Ovary (tissue), 9 donors: ENCODE measurements around the gene SLC2A1. TPM values are rescaled to one million over a fixed set of nuclear protein-coding genes. Genes with fewer than 3 reads are reported as not detected.

Source experiments
- DNase-seq, 5 donors: peaks; one replicate each; pipeline ENCODE4 v3.0.0-alpha.2; 2019 to 2020
- H3K27ac ChIP-seq, 2 donors: fragments of 200-600 bp; one replicate each; pipeline versions ENCODE4 v1.5.1 to v1.8.0; 2019 to 2022
- H3K27me3 ChIP-seq: fragments of 200-600 bp; one replicate; pipeline ENCODE4 v1.8.0; 2022
- H3K36me3 ChIP-seq: fragments of 200-600 bp; sonication (generic); one replicate; pipeline ENCODE4 v1.5.1; 2019
- H3K4me1 ChIP-seq: one replicate; pipeline ENCODE4 v1.8.1; 2013; ENCODE audit warnings: mild to moderate bottlenecking, moderate library complexity; ENCODE audit not compliant: insufficient read depth
- H3K4me3 ChIP-seq: fragments of 200-600 bp; sonication (generic); one replicate; pipeline ENCODE4 v1.5.1; 2017
- H3K9me3 ChIP-seq, 2 donors: fragments of 200-600 bp in 1 of 2; sonication (generic) in 1 of 2; one replicate each; pipeline versions ENCODE4 v1.5.1 to v1.8.1; 2013 to 2019; ENCODE audit warnings: mild to moderate bottlenecking in 1 of 2, moderate library complexity in 1 of 2
- EP300 ChIP-seq: sonication (generic); formaldehyde crosslinking; IDR thresholded peaks from one replicate; pipeline ENCODE4 v1.6.1; 2017; ENCODE audit warnings: antibody characterized with exemption
- POLR2A ChIP-seq: fragments of 450-650 bp; IDR thresholded peaks from one replicate; pipeline ENCODE4 v1.6.1; 2017; ENCODE audit warnings: antibody characterized with exemption, mild to moderate bottlenecking, moderate library complexity
- WGBS, 3 donors: extraction: QIAGEN DNeasy Blood & Tissue Kit in 1 of 3; methylation state at CpG; one replicate each; pipeline versions ENCODE4 v1.1.5 to v1.1.7; 2013 to 2017; 5-methylcytosine and 5-hydroxymethylcytosine counted together
- intact Hi-C, 4 donors: fragments of 100-400 bp; cut with DNase I; formaldehyde crosslinking; loops; one replicate each; pipeline versions ENCODE4 v1.11.0 to v1.15.1; 2022 to 2023
- polyA plus RNA-seq, 2 donors: library from polyadenylated mRNA; stranded (reverse); fragments of 200-250 nt in 1 of 2; fragments of 350-450 nt in 1 of 2; fragmentation: Illumina TruSeq in 1 of 2; extraction: RNeasy Lipid Tissue Mini Kit (QIAGEN cat#74804) in 1 of 2; gene quantifications; one replicate each; pipeline ENCODE4 v1.2.3, GENCODE V29; 2013 to 2014
- total RNA-seq, 7 donors: library from RNA; depleted of rRNA in 2 of 7; stranded (reverse); fragments of >200 nt in 2 of 7; fragmentation: NEBNext Ultra II Directional in 3 of 7; extraction: Animal tissue kit (Norgen Biotek cat#: 25700) in 3 of 7; gene quantifications; one replicate each; pipeline versions ENCODE4 v1.1.0 to v1.2.4, GENCODE V29; 2016 to 2023
- TF ChIP-seq, protein P1 (sequence below), 3 donors: fragments of 450-650 bp in 2 of 3; fragments of 200-600 bp in 1 of 3; IDR thresholded peaks; one replicate each; pipeline versions ENCODE4 v1.5.1 to v1.8.0; 2016 to 2022; ENCODE audit warnings: antibody characterized with exemption in 3 of 3, mild to moderate bottlenecking in 1 of 3
- donor health status: DM: no; HTN: no; CAD: no; lungs with moderate emphysema.
- donor health status: DM: no; HTN: no; CAD: no.
- donor health status: Bipolar disorder and iron deficiency.
- donor health status: DM: yes; HTN: yes; CAD: no.
- donor health status: DM: no; HTN: no; CAD: no.
- donor health status: DM: yes; HTN: yes; CAD: no.

SLC2A1 gene
- total and polyA plus RNA-seq, 9 donors, result 10.3 to 65.4 (median 19.2) TPM

DNA sequence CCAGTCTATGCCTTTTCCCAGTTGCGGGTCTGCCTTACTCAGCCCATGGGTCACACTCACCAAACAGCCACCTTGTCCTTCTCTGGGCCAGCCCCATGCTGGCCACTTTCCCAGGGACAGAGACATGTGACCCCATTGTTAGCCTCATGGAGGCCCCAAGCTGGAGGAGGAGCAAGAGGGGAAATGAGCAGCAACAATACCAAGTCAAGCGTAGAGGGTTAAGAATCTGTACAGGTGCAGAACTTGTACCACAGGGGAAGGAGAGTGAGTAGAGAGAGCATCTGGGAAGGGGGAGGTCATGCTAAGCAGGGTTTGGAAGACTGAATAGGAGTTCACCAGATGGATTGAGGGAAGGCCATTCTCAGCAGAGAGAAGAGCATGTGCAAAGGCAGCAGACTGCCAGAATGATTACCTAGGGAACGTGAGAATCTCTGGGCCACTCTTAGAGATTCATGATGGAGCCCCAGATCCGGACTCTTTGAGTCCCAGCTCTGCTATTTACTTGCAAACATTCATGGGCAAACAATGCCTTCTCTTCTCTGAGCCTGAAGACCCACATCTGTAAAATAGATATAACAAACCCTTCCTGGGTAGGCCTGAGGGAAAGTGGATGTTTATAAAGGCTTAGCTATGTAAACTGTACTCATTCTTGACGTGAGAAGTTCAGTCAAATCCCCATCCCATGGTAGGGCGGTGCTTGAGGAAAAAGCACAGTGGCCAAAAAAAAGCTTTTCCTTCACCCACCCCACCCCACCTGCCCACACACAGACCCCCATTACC is 2.8 kb upstream of the SLC2A1 start:
- no peak for DNase-seq
- H3K36me3 ChIP-seq, result no peaks in the 10 kb centered on the region
- WGBS, 3 donors, result 76 to 87% (median 81%) methylated on average over 6 of the region's 6 CpGs
- no peak overlapping the region for H3K27ac ChIP-seq
- no peak overlapping the region for H3K4me3 ChIP-seq
- H3K27me3 ChIP-seq, result no peaks in the 10 kb centered on the region
- peaks cover 4% of the 10 kb centered on the region for H3K4me1 ChIP-seq
- no peaks in the 10 kb centered on the region for H3K9me3 ChIP-seq
- TF ChIP-seq POLR2A, result no peak
- no peak for TF ChIP-seq EP300
- TF ChIP-seq, protein P1, sequence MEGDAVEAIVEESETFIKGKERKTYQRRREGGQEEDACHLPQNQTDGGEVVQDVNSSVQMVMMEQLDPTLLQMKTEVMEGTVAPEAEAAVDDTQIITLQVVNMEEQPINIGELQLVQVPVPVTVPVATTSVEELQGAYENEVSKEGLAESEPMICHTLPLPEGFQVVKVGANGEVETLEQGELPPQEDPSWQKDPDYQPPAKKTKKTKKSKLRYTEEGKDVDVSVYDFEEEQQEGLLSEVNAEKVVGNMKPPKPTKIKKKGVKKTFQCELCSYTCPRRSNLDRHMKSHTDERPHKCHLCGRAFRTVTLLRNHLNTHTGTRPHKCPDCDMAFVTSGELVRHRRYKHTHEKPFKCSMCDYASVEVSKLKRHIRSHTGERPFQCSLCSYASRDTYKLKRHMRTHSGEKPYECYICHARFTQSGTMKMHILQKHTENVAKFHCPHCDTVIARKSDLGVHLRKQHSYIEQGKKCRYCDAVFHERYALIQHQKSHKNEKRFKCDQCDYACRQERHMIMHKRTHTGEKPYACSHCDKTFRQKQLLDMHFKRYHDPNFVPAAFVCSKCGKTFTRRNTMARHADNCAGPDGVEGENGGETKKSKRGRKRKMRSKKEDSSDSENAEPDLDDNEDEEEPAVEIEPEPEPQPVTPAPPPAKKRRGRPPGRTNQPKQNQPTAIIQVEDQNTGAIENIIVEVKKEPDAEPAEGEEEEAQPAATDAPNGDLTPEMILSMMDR (IDR thresholded peaks at IDR 0.05), result no peak
- intact Hi-C loops, result no loop called here

DNA sequence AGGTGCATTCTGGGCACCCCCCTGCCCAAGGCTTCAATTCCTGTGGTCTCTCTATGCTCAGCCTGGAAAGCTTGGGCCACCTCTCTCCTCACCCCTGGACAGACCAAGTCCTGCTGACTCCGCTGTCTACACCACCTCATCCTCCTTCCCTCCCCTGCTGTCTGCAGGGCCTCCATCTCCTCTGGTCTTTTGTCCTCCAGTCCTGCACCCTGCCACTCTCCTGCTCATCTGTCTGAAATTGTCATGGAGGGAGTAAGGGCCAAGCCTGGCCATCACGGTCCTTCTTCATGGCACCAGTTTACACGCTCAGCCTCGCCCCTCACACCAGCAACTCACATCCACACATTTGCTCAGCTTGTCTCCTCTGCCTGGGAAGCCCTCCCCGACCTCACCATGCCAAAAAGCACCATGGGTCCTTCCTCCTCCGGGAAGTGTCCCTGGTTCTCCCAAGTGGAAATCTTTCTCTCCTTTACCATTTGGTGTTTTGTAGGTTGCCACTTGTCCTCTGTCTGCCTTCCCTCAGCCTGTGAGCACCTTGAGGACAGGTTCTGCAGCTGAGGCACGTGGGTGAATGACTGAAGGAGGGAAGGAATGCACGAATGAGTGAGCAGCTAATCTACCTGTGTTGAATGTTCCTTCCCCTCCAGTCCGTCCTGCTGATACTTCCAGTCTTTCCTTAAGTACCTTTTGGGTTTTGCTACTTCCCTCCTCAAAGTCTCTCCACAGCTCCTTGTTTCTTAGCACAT is 2.1 kb upstream of the SLC2A1 start:
- Histone ChIP-seq H3K4me1 (peaks cover 4% of the 10 kb centered on the region), H3K9me3 (no peaks in the 10 kb centered on the region), H3K27ac (no peak overlapping the region), H3K4me3 (no peak overlapping the region), H3K36me3 (no peaks in the 10 kb centered on the region), H3K27me3 (no peaks in the 10 kb centered on the region)
- 90 to 94% (median 93%) methylated on average over 8 to 9 of the region's 9 CpGs for WGBS, 3 donors
- intact Hi-C loops, result no loop called here
- no peak for DNase-seq
- TF ChIP-seq, protein P1 (IDR thresholded peaks at IDR 0.05), result no peak
- TF ChIP-seq POLR2A (no peak), EP300 (no peak)

DNA sequence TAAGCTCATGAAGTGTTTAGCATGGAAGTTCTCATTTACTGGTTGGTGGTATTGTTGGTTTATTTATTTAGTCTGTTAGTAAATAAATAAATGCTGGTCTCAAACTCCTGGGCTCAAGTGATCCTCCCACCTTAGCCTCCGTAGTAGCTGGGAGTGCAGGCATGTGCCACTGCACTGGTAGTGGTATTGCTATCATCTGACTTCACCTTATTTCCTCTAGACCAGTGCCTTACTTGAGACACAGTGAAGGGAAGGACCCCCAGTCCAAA is 1.4 kb upstream of the SLC2A1 start:
- DNase-seq, result no peak
- Histone ChIP-seq H3K4me1 (peaks cover 4% of the 10 kb centered on the region), H3K27me3 (no peaks in the 10 kb centered on the region), H3K4me3 (no peak overlapping the region), H3K27ac (no peak overlapping the region), H3K9me3 (no peaks in the 10 kb centered on the region), H3K36me3 (no peaks in the 10 kb centered on the region)
- 95 to 100% (median 97%) methylated on average over 1 of the region's 1 CpG for WGBS, 3 donors
- intact Hi-C loops, result no loop called here
- no peak for TF ChIP-seq EP300
- TF ChIP-seq POLR2A, result no peak

DNA sequence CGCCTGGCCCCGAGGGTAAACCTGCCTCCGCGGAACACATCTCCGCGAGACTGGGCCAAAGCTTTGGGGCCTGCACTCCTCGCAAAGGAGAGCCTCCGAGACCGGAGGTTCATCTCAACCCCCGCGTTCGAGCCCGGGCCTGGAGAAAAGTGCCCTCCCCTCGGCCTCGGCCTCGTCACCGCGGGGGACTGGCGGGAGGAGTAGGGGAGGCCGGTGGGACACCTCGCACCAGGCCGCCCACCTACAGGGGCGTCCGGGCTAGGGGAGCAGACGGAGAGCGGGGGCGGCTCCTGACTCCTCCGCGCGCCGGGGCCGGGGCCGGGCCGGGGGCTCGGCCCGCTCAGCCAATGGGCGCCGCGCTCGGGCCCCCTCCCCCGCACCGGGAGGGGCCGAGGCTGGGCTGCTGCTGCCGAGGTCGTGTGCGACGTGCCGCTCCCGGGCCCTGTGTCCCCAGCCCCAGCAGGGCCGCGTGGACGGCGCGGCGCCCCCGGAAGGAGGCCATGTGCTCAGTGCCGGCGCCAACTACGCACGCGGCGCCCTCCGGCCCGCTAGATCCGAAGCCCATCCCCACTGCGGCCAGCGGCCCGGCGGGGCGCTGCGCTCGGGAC is 684 bp downstream of the SLC2A1 start:
- peak overlapping the region; percentile 70 for H3K4me3 ChIP-seq
- 0 to 1% (median 1%) methylated on average over 46 to 72 of the region's 72 CpGs for WGBS, 3 donors
- H3K4me1 ChIP-seq, result peaks cover 4% of the 10 kb centered on the region
- H3K36me3 ChIP-seq, result no peaks in the 10 kb centered on the region
- H3K27me3 ChIP-seq, result no peaks in the 10 kb centered on the region
- DNase-seq, result peak; percentile 57 to 73 (median 65)
- intact Hi-C loops, result no loop called here
- H3K9me3 ChIP-seq, result no peaks in the 10 kb centered on the region
- no peak for TF ChIP-seq POLR2A
- no peak for TF ChIP-seq EP300
- TF ChIP-seq, protein P1 (IDR thresholded peaks at IDR 0.05), result peak in 1 of 3 donors; percentile 35
- H3K27ac ChIP-seq, result peak overlapping the region; percentile 23 to 87
